GM12874 (cell line): ENCODE data around the gene SNX22.

Source experiments
- CTCF ChIP-seq: IDR thresholded peaks from 2 replicates; pipeline ENCODE4 v1.5.1; 2011; ENCODE audit warnings: low read depth, mild to moderate bottlenecking, control low read depth, low read length, moderate library complexity; ENCODE audit not compliant: insufficient read depth

The SNX22 gene

GRCh38 chr15:64185146-64185911 is 33.8 kb downstream of the SNX22 start:
- TF ChIP-seq CTCF: no peak

GRCh38 chr15:64187396-64188191 is 36.1 kb downstream of the SNX22 start:
- no peak for TF ChIP-seq CTCF

GRCh38 chr15:64191971-64192830 is 40.7 kb downstream of the SNX22 start:
- TF ChIP-seq CTCF: no peak

- no peak for TF ChIP-seq CTCF
These were observed 42.4 kb downstream of the SNX22 start for GRCh38 chr15:64193971-64194370.

- TF ChIP-seq CTCF: no peak
These were observed 45.9 kb downstream of the SNX22 start for GRCh38 chr15:64197425-64197824.

- no peak for TF ChIP-seq CTCF
These were observed 53.7 kb downstream of the SNX22 start for GRCh38 chr15:64205202-64205601.
